ENCODE data around the gene NTM.

NTM gene

DNA sequence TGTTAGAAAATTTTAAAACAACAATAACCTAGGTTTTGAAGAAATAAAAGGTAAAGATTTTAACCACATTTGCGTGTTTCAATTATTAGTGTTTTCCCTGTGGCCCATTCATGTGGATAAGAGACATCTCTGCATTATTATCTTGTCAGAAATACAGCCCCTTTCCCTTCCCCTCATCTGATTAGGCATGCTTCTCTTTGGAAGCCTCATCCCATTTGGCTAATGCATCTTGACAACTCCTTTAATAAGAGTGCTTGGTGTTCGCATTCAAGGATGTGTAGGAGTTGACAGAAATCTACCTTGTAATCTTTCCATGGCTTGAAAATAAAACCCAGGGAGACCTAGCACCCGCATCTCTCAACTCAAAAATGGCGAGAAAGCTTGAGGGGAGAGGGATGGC is 635.5 kb downstream of the NTM start:
- no peak for DNase-seq (ENCODE audit: low read depth in 2 of 2)

DNA sequence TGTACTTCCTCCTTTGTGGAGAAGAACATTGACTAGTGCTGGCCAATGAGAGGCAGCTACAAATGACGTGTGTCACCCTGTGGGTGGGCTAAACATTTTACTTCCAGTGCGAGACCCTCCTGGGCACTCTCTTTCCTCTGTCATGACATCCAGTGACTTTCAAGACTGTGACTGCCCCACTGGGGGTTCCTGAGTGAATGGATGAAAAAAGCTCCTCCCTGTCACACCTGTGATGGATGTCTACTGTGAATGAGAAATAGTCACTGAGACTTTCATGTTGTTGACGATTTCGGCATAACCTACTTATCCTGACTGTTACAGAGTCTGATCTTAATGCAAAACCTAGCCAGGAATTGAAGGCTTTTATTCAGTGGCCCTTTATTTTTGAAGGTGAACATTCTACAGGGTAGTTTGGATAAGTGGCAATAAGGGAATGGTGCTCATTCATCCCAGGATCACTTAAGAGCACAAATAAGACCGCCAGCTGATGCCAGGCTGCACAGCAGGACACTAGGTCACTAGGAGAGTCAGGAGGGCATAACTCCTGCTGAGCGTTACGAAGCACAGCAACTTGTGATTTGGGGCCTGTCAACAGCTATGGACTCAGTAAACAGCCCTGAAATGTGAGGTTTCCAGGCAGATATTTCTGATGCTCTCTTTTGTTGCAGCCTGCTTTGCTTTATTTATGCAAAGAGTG is 636.6 kb downstream of the NTM start:
- no peak for DNase-seq (ENCODE audit: low read depth in 2 of 2)

- DNase-seq (ENCODE audit: low read depth in 2 of 2) = no peak
Measured at GRCh38 chr11:132008226-132008625, 637.8 kb downstream of the NTM start.

DNA sequence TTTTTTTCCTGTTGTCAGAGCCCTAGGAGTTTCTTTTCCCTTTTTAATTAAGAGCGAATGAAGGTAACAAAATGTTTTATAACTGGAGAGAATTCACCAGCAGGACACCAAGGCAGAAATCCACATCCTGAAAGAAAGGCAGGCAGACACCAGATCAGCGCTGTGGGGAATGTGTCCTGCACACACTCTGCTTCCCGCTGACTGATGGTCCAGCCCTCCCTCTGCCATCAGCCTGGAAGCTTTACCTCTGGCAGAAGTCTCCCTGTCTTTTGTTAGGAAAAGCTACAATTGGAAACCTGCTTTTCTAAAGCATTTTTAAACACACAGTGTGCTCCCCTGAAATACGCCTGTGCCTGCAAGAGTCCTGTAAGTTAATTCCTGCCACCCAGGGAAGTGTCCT is 638.5 kb downstream of the NTM start:
- no peak for DNase-seq (ENCODE audit: low read depth in 2 of 2)

DNA sequence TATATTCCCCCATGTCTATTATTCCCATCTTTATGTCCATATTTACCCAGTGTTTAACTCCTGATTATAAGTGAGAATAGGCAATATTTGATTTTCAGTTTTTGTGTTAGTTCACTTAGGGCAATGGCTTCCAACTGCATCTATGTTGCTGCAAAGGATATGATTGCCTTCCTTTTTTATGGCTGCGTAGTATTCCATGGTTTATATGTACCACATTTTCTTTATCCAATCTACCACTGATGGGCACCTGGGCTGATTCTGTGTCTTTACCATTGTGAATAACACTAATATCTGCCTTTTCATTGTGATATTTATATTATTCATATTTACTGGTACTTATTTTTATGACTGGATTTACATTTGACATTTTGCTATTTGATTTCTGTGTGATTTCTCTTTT is 649.6 kb downstream of the NTM start:
- no peak for DNase-seq (ENCODE audit: low read depth in 2 of 2)

DNA sequence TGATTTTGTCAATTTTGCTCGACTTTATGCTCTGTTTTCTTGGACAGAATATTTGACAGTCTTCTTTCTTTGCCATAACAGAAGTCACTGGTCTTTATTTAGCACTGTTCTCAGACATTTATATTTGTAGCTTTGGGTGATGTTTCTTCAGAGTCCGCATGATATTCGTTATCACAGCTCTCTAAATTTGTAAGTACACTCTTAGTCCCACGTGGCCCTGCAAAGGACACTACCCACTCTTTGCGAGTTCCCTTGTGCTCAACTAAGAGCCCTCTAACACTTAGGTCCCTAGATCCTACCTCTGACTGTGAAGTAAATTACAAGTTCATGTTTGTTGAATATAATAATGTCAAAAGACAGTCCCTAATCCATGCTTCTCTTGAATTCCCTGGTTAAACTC is 651.9 kb downstream of the NTM start:
- DNase-seq (ENCODE audit: low read depth in 2 of 2) = no peak

DNA sequence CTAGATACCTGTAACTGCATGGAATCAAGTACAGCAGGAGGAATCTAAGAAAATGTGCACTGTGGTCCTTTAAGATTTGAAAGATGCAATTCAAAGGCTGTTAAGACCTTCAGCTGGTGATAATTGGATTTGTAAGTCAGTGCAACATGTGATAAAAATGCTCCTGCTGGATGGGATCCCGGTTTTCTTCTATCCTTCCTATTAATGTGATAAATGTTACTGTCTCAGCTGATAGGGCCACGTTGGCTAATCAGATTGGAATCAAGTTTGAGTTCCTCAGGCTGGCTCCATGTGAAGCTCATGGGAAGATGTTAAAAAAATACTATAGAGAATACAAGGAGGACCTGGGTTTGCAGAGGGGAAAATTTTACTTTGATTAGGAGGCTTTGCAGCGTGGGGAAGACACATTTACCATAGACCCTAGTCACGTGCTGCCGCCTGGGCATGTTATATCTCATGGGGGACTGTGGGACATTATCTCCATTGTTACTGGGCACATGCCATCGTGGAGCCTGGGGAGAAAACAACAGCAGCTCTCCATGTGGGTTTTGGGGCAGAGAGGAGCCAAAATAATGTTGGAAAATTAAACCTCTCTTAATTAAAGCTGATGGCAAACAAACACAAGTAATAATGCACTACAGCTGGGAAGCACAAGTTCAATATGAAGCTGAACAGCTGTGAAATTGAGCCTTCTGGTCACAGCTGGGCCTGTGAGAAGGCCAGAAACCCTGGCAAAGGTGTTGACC is 652.5 kb downstream of the NTM start:
- DNase-seq (ENCODE audit: low read depth in 2 of 2) = no peak

GRCh38 chr11:132024587-132025295 is 654.3 kb downstream of the NTM start:
- no peak for DNase-seq (ENCODE audit: low read depth in 2 of 2)

DNA sequence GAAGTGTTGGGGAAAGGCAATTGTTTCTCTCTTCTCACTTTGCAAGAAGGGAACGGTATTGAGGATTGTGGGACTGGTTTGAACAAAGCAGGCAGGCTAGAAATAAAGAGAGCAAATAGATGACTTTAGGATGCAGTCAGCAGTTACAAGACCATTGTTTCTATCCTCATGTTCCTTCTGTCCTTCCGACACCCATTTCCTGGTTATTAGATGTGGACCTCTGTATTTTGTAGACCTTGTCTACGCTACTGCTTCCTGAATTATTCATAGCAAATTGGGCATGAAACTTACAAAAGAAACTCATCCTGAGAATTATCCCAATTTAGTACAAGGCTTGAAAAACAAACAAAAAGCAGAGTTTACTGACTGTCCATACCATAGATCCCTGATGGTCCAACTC is 656.3 kb downstream of the NTM start:
- DNase-seq (ENCODE audit: low read depth in 2 of 2) = no peak

- peak in 1 of 2 donors; percentile 4 for DNase-seq (ENCODE audit: low read depth in 2 of 2)
Measured at GRCh38 chr11:132028380-132029240, 658.2 kb downstream of the NTM start.

GRCh38 chr11:132030896-132031295 is 660.5 kb downstream of the NTM start:
- DNase-seq (ENCODE audit: low read depth in 2 of 2) = no peak

GRCh38 chr11:132032555-132032954 is 662.1 kb downstream of the NTM start:
- DNase-seq (ENCODE audit: low read depth in 2 of 2) = no peak

DNA sequence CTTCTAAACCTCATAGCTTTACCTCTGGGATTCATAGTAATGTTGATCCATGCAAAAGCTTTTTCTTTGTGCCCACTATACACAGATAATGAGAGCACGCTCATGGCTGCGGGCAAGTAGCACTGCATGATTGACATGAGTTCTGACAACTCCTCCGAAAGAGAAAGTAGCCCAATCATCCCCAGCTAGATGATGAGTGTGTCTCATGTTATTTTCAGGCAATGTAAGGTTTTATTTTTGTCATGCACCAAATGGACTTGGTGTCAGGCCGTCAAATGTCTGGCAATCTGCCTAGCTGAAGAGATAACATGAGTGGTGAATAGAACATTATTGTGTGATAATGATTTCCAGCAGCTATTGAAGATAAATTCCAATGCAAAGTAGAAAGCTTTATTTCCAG is 662.6 kb downstream of the NTM start:
- DNase-seq (ENCODE audit: low read depth in 2 of 2) = no peak

- DNase-seq (ENCODE audit: low read depth in 2 of 2) = no peak
Measured at GRCh38 chr11:132035228-132035627, 664.8 kb downstream of the NTM start.

GRCh38 chr11:132035766-132036165 is 665.4 kb downstream of the NTM start:
- no peak for DNase-seq (ENCODE audit: low read depth in 2 of 2)

DNA sequence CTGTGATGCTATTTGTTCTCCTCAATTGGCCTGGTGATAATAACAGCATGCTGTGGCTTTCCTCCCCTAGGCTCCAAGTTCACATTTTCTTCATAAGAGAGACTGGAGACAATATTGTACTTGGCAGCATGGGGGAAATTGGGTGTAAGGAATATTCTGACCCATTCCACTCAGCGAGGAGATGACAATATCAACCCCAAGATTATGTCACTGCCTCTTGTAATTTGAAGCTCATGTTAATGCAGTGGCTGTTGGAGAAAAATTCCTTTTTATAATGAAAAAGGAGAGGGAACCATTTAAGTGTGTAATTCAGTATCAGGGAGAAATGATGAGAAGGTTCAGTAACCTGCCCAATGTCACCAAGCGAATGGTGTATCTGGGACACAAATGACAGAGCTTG is 665.8 kb downstream of the NTM start:
- no peak for DNase-seq (ENCODE audit: low read depth in 2 of 2)

- DNase-seq (ENCODE audit: low read depth in 2 of 2) = no peak
Measured at GRCh38 chr11:132036746-132037466, 666.5 kb downstream of the NTM start.

- DNase-seq (ENCODE audit: low read depth in 2 of 2) = no peak
Measured at GRCh38 chr11:132037467-132037862, 667.0 kb downstream of the NTM start.

DNA sequence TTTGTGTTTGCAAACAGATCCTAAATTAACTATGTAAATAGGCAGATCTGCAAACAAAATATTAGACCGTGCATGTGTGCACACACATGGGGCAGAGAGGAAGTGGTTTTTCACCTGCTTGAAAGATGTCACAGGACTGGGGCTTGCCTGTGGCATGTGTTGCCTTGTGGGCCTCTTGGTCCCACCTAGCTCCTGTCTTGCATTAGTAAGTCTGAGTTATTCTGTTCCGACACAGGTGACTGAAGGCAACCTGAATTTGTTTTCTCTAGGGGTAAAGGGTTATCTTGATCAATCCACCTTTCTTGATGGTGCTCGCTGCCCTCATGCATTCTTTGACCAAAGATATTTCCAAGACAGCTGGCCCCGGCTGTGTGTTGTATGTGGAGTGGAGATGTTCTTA is 667.5 kb downstream of the NTM start:
- DNase-seq (ENCODE audit: low read depth in 2 of 2) = no peak

GRCh38 chr11:132039521-132039920 is 669.1 kb downstream of the NTM start:
- DNase-seq (ENCODE audit: low read depth in 2 of 2) = no peak

- no peak for DNase-seq (ENCODE audit: low read depth in 2 of 2)
Measured at GRCh38 chr11:132042296-132042695, 671.9 kb downstream of the NTM start.
